Astrocyte (in vitro differentiated cells and primary cell): ENCODE data around the gene TSPAN15. TPM values are rescaled to one million over a fixed set of nuclear protein-coding genes. Genes with fewer than 3 reads are reported as not detected.
A peak's percentile ranks its signal among the peaks of the same experiment; 100 is the strongest.

Experiments
- DNase-seq: peaks from one replicate; pipeline ENCODE4 v3.0.0-alpha.2; 2010; ENCODE audit warnings: low read depth
- FAIRE-seq: peaks from 2 replicates; lab custom pipeline; 2011; peaks lifted over from hg19 to GRCh38; lab: Jason Lieb, UNC
- H2AFZ ChIP-seq: 2 replicates; pipeline ENCODE4 v1.6.0; 2012; ENCODE audit warnings: low read depth, low read length, inconsistent platforms
- H3K27ac ChIP-seq: 2 replicates; pipeline ENCODE4 v1.5.1; 2011; ENCODE audit warnings: low read depth, low read length, inconsistent platforms
- H3K27me3 ChIP-seq: 2 replicates; pipeline ENCODE4 v1.6.0; 2011; ENCODE audit warnings: low read length, inconsistent platforms; ENCODE audit not compliant: insufficient read depth
- H3K36me3 ChIP-seq: 2 replicates; pipeline ENCODE4 v1.5.1; 2011; ENCODE audit warnings: low read length, inconsistent platforms; ENCODE audit not compliant: insufficient read depth
- H3K4me1 ChIP-seq: 2 replicates; pipeline ENCODE4 v1.5.1; 2011; ENCODE audit warnings: low read length, inconsistent platforms; ENCODE audit not compliant: insufficient read depth
- H3K4me2 ChIP-seq: 2 replicates; pipeline ENCODE4 v1.6.0; 2012; ENCODE audit warnings: low read length, inconsistent platforms
- H3K4me3 ChIP-seq: 2 replicates; pipeline ENCODE4 v1.5.1; 2011; ENCODE audit warnings: low read depth, mild to moderate bottlenecking, low read length, inconsistent platforms; ENCODE audit not compliant: insufficient read depth
- H3K79me2 ChIP-seq: 2 replicates; pipeline ENCODE4 v1.6.0; 2012; ENCODE audit warnings: mild to moderate bottlenecking, low read length, inconsistent platforms; ENCODE audit not compliant: insufficient read depth
- H3K9ac ChIP-seq: 2 replicates; pipeline ENCODE4 v1.6.0; 2012; ENCODE audit warnings: mild to moderate bottlenecking, low read length, inconsistent platforms
- H3K9me3 ChIP-seq: 2 replicates; pipeline ENCODE4 v1.5.1; 2012; ENCODE audit warnings: low read depth, mild to moderate bottlenecking, low read length, inconsistent platforms; ENCODE audit not compliant: insufficient read depth
- H4K20me1 ChIP-seq: 2 replicates; pipeline ENCODE4 v1.6.0; 2012; ENCODE audit warnings: low read length, inconsistent platforms; ENCODE audit not compliant: insufficient read depth
- H3K27ac Mint-ChIP-seq: one replicate; pipeline ENCODE4 v1.8.0; 2021; ENCODE audit warnings: mild to moderate bottlenecking, mixed read lengths; ENCODE audit not compliant: unreplicated experiment
- H3K27me3 Mint-ChIP-seq: one replicate; pipeline ENCODE4 v1.8.0; 2021; ENCODE audit warnings: low read depth, mixed read lengths; ENCODE audit not compliant: unreplicated experiment
- H3K36me3 Mint-ChIP-seq: one replicate; pipeline ENCODE4 v1.8.0; 2021; ENCODE audit warnings: low read depth, mixed read lengths; ENCODE audit not compliant: unreplicated experiment
- H3K4me1 Mint-ChIP-seq: one replicate; pipeline ENCODE4 v1.8.0; 2021; ENCODE audit warnings: low read depth, mixed read lengths; ENCODE audit not compliant: unreplicated experiment
- H3K4me3 Mint-ChIP-seq: one replicate; pipeline ENCODE4 v1.8.0; 2021; ENCODE audit warnings: mild to moderate bottlenecking, moderate library complexity, mixed read lengths; ENCODE audit not compliant: unreplicated experiment
- H3K9me3 Mint-ChIP-seq: one replicate; pipeline ENCODE4 v1.8.0; 2021; ENCODE audit warnings: mild to moderate bottlenecking, mixed read lengths; ENCODE audit not compliant: unreplicated experiment
- EZH2 ChIP-seq: IDR thresholded peaks from 2 replicates; pipeline ENCODE4 v1.6.1; 2012; ENCODE audit warnings: mild to moderate bottlenecking, low read length, inconsistent platforms; ENCODE audit not compliant: insufficient read depth
- total RNA-seq: library from RNA; stranded (reverse); gene quantifications from 2 replicates; pipeline ENCODE4 v1.2.1, GENCODE V29; 2021
- TF ChIP-seq, protein P1 (sequence below): IDR thresholded peaks from 2 replicates; pipeline ENCODE4 v1.5.1; 2011; ENCODE audit warnings: low read depth, mild to moderate bottlenecking, inconsistent platforms, low read length, moderate library complexity; ENCODE audit not compliant: insufficient read depth

The TSPAN15 gene
- total RNA-seq, 1 donor from 2014 or later, result 9.4 TPM

DNA sequence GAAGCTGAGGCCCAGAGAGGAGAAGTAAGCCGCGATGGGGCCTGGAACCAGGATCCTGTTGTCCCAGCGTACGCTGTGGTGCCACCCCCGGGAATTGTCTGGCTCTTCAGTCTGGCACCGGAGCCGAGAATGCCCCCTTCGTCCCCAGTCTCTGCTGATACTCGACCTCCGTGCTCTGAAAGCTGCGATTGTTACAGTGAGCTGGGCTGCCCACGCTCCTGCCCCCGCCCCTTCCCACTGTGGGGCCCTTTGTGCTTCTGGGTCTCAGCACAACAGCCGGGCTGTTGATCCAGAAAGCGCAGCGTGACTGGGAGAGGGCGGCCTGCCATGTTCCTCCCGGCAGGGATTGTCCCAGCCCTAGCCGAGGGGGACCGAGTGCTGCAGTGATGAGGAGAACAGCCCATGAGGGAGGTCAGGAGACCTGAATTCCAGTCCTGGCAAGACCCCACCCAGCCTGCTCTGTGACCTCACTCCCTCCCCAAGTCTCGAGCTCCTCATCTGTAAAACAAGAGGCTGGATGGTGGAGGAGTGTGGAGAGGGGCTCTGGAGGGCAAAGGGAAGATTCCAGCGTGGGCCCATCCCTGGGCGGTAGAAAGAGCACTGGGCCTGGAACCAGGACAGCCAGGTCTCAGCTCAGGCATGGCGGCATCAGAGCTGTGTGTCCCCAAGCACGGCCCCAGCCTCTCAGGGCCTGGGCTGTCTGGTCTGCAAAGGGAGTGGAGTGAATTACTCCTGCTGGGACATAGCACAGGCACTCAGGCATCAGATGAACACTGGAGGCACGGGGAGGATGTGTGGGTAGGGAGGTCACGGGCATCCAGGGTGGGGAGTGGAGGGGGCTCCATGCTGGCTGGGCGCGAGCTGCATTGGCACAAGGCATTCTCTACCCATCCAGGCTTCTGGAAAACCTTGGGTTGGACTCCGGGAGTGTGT is 43.6 kb downstream of the TSPAN15 start:
- Histone ChIP-seq H4K20me1 (no peaks in the 10 kb centered on the region), H3K4me2 (no peak overlapping the region), H3K27ac (no peak overlapping the region), H3K9me3 (no peaks in the 10 kb centered on the region), H3K79me2 (no peaks in the 10 kb centered on the region), H2AFZ (peak overlapping the region; percentile 63), H3K27me3 (peaks cover 6% of the 10 kb centered on the region), H3K36me3 (no peaks in the 10 kb centered on the region), H3K4me3 (no peak overlapping the region), H3K9ac (no peak overlapping the region), H3K4me1 (no peaks in the 10 kb centered on the region)
- DNase-seq (no peak), FAIRE-seq (no peak)
- H3K9me3 Mint-ChIP-seq, result no peaks in the 10 kb centered on the region
- no peaks in the 10 kb centered on the region for H3K4me1 Mint-ChIP-seq
- no peak for TF ChIP-seq EZH2
- TF ChIP-seq, protein P1, sequence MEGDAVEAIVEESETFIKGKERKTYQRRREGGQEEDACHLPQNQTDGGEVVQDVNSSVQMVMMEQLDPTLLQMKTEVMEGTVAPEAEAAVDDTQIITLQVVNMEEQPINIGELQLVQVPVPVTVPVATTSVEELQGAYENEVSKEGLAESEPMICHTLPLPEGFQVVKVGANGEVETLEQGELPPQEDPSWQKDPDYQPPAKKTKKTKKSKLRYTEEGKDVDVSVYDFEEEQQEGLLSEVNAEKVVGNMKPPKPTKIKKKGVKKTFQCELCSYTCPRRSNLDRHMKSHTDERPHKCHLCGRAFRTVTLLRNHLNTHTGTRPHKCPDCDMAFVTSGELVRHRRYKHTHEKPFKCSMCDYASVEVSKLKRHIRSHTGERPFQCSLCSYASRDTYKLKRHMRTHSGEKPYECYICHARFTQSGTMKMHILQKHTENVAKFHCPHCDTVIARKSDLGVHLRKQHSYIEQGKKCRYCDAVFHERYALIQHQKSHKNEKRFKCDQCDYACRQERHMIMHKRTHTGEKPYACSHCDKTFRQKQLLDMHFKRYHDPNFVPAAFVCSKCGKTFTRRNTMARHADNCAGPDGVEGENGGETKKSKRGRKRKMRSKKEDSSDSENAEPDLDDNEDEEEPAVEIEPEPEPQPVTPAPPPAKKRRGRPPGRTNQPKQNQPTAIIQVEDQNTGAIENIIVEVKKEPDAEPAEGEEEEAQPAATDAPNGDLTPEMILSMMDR, result no peak
- no peak overlapping the region for H3K27ac Mint-ChIP-seq
- H3K36me3 Mint-ChIP-seq, result peaks cover 9% of the 10 kb centered on the region
- H3K27me3 Mint-ChIP-seq, result peaks cover 7% of the 10 kb centered on the region
- no peak overlapping the region for H3K4me3 Mint-ChIP-seq

DNA sequence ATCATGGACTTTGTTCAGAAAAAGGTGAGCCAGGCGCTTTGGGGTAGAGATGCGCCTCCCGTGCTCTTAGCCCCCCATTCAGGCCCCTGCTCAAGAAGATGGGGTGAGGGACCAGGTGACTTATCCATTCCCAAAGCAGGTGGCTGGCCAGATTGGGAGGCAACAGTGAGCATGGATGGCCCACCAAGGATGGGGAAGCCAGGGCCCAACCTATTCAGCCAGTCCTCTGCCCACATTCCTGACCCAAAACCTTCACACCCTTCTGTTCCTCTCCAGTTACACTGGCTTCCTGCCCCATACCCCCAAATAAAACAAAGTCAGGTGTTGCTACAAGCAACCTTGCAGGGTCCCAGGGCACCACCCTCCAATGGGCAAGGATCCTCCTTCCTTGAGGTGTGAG is 44.4 kb downstream of the TSPAN15 start:
- TF ChIP-seq, protein P1, result no peak
- no peak for TF ChIP-seq EZH2
- no peaks in the 10 kb centered on the region for H3K4me1 ChIP-seq
- Mint-ChIP-seq H3K4me1 (no peaks in the 10 kb centered on the region), H3K9me3 (peaks cover 2% of the 10 kb centered on the region), H3K27me3 (peaks cover 7% of the 10 kb centered on the region), H3K27ac (no peak overlapping the region), H3K36me3 (peaks cover 8% of the 10 kb centered on the region), H3K4me3 (no peak overlapping the region)
- H3K9ac ChIP-seq, result no peak overlapping the region
- peaks cover 6% of the 10 kb centered on the region for H3K27me3 ChIP-seq
- FAIRE-seq (no peak), DNase-seq (no peak)
- no peaks in the 10 kb centered on the region for H3K79me2 ChIP-seq
- no peaks in the 10 kb centered on the region for H3K9me3 ChIP-seq
- H3K4me3 ChIP-seq, result no peak overlapping the region
- H3K27ac ChIP-seq, result no peak overlapping the region
- no peak overlapping the region for H2AFZ ChIP-seq
- H3K4me2 ChIP-seq, result no peak overlapping the region
- H3K36me3 ChIP-seq, result no peaks in the 10 kb centered on the region
- H4K20me1 ChIP-seq, result no peaks in the 10 kb centered on the region
